SH-SY5Y (cell line): ENCODE data around the gene CALCA.

ENCODE experiments used
- GATA2 ChIP-seq: IDR thresholded peaks from 2 replicates; pipeline ENCODE4 v1.6.1; 2011; ENCODE audit warnings: mild to moderate bottlenecking, low read depth, low read length
- GATA3 ChIP-seq: IDR thresholded peaks from 2 replicates; pipeline ENCODE4 v1.6.1; 2011; ENCODE audit warnings: low read depth, mild to moderate bottlenecking, low read length, moderate library complexity

- TF ChIP-seq GATA2 = no peak
- no peak for TF ChIP-seq GATA3
Observed at GRCh38 chr11:15011776-15012345, 39.7 kb upstream of the CALCA start.
